Measurements from ENCODE around the gene WFIKKN1.

DNA sequence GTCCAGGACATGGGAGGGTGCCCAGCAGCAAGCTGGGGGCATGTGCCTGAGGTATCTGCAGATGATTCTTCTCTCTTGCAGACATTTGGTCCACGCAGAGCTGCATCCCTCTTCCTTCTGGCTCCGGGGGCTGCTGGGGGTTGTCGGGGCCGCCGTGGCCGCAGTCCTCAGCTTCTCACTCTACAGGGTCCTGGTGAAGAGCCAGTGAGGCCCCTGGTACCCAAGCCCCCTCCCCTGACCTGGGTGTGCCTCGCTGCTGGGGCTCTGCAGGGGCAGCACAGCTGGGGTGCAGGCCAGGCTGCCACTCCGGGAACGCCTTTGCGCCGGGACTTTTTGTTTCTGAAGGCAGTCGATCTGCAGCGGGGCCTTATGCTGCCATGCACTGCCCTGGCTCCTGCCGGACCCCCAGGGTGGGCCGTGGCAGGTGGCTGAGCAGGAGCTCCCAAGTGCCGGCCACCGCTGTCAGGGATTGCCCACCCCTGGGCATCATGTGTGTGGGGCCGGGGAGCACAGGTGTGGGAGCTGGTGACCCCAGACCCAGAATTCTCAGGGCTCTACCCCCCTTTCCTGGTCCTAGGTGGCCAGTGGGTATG, 42.7 kb downstream of the WFIKKN1 start:
- no peak for TF ChIP-seq ZFP30 (CRISPR knock-in tag; IDR thresholded peaks at IDR 0.05)
- no peak for TF ChIP-seq ESRRG (CRISPR knock-in tag; IDR thresholded peaks at IDR 0.05)
- TF ChIP-seq, protein P1, sequence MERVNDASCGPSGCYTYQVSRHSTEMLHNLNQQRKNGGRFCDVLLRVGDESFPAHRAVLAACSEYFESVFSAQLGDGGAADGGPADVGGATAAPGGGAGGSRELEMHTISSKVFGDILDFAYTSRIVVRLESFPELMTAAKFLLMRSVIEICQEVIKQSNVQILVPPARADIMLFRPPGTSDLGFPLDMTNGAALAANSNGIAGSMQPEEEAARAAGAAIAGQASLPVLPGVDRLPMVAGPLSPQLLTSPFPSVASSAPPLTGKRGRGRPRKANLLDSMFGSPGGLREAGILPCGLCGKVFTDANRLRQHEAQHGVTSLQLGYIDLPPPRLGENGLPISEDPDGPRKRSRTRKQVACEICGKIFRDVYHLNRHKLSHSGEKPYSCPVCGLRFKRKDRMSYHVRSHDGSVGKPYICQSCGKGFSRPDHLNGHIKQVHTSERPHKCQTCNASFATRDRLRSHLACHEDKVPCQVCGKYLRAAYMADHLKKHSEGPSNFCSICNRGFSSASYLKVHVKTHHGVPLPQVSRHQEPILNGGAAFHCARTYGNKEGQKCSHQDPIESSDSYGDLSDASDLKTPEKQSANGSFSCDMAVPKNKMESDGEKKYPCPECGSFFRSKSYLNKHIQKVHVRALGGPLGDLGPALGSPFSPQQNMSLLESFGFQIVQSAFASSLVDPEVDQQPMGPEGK (CRISPR knock-in tag; IDR thresholded peaks at IDR 0.05; ENCODE audit: borderline replicate concordance) = no peak
- no peak for TF ChIP-seq RARB (CRISPR knock-in tag; IDR thresholded peaks at IDR 0.05)
- TF ChIP-seq GLIS3 (CRISPR knock-in tag; IDR thresholded peaks at IDR 0.05) = no peak

Measured in SK-N-SH treated with all-trans-retinoic acid at 6 μM for 48 hours (cell line).